HepG2 (cell line): ENCODE results near the gene INHA. TPM values are rescaled to one million over a fixed set of nuclear protein-coding genes. Genes with fewer than 3 reads are reported as not detected.

Experiments used
- DNMT1 ChIP-seq: sonication (generic); formaldehyde crosslinking; IDR thresholded peaks from 2 replicates; pipeline ENCODE4 v1.5.1; 2020; ENCODE audit warnings: mild to moderate bottlenecking, missing genetic modification reagents
- KDM2A ChIP-seq: sonication (generic); formaldehyde crosslinking; IDR thresholded peaks from 2 replicates; pipeline ENCODE4 v1.4.0; 2020; ENCODE audit warnings: low read depth, missing genetic modification reagents, borderline replicate concordance
- KLF6 ChIP-seq: IDR thresholded peaks from 2 replicates; pipeline ENCODE4 v1.8.0; 2016; ENCODE audit warnings: missing biosample characterization, missing genetic modification reagents
- SP140L ChIP-seq: sonication (generic); formaldehyde crosslinking; IDR thresholded peaks from 2 replicates; pipeline ENCODE4 v1.4.0; 2020; ENCODE audit warnings: missing genetic modification reagents, borderline replicate concordance
- SP4 ChIP-seq: sonication (generic); formaldehyde crosslinking; IDR thresholded peaks from 2 replicates; pipeline ENCODE4 v1.8.1; 2023; ENCODE audit warnings: mild to moderate bottlenecking, missing genetic modification reagents
- ZNF224 ChIP-seq: sonication (generic); formaldehyde crosslinking; IDR thresholded peaks from 2 replicates; pipeline ENCODE4 v1.5.0; 2020; ENCODE audit warnings: mild to moderate bottlenecking, missing genetic modification reagents
- ZNF549 ChIP-seq: sonication (generic); formaldehyde crosslinking; IDR thresholded peaks from 2 replicates; pipeline ENCODE4 v1.5.0; 2020; ENCODE audit warnings: missing genetic modification reagents
- ZNF607 ChIP-seq: sonication (generic); formaldehyde crosslinking; IDR thresholded peaks from 2 replicates; pipeline ENCODE4 v1.5.1; 2020; ENCODE audit warnings: missing genetic modification reagents, mild to moderate bottlenecking, borderline replicate concordance
- ZNF747 ChIP-seq: sonication (generic); formaldehyde crosslinking; IDR thresholded peaks from 2 replicates; pipeline ENCODE4 v1.8.1; 2023; ENCODE audit warnings: missing genetic modification reagents, mild to moderate bottlenecking, borderline replicate concordance
- polyA plus RNA-seq, 8 experiments: library from polyadenylated mRNA; depleted of rRNA in 3 of 8; stranded (reverse) in 7 of 8; unstranded in 1 of 8; fragments of >200 nt; fragmentation: Illumina TruSeq in 4 of 8; extraction: Trizol in 4 of 8; gene quantifications; 2 replicates each; pipeline versions ENCODE4 v1.2.1 to v1.2.3, GENCODE V29; 2011 to 2016; ENCODE audit warnings: low read depth in 4 of 8, missing spikeins in 1 of 8, mixed read lengths in 1 of 8; ENCODE audit not compliant: insufficient read depth in 1 of 8
- total RNA-seq, 5 experiments: library from RNA; depleted of rRNA; stranded (reverse); fragments of >200 nt; fragmentation: Illumina TruSeq; extraction: Trizol; gene quantifications; 2 replicates each; pipeline ENCODE4 v1.2.3, GENCODE V29; 2016; ENCODE audit warnings: low read depth in 1 of 5
- TF ChIP-seq, protein P1 (sequence below): sonication (generic); formaldehyde crosslinking; IDR thresholded peaks from 2 replicates; pipeline ENCODE4 v1.4.0; 2020; ENCODE audit warnings: low read depth, mild to moderate bottlenecking, missing genetic modification reagents
- TF ChIP-seq, protein P2 (sequence below): sonication (generic); formaldehyde crosslinking; IDR thresholded peaks from 2 replicates; pipeline ENCODE4 v1.4.0; 2020; ENCODE audit warnings: missing genetic modification reagents
- TF ChIP-seq, protein P3 (sequence below): sonication (generic); formaldehyde crosslinking; IDR thresholded peaks from 2 replicates; pipeline ENCODE4 v1.9.0; 2021; ENCODE audit warnings: missing genetic modification reagents, borderline replicate concordance
- TF ChIP-seq, protein P4 (sequence below): sonication (generic); formaldehyde crosslinking; IDR thresholded peaks from 2 replicates; pipeline ENCODE4 v1.4.0; 2020; ENCODE audit warnings: missing genetic modification reagents
- TF ChIP-seq, protein P5 (sequence below): IDR thresholded peaks from 2 replicates; pipeline ENCODE4 v1.6.1; 2012; ENCODE audit warnings: low read depth, low read length, improper control_type of control experiment

The INHA gene
- total and polyA plus RNA-seq, 2 of the 13 experiments (the other 11 are each of a cell fraction or from before 2014, with no cell fraction given), result 4.1 to 15.2 TPM

DNA sequence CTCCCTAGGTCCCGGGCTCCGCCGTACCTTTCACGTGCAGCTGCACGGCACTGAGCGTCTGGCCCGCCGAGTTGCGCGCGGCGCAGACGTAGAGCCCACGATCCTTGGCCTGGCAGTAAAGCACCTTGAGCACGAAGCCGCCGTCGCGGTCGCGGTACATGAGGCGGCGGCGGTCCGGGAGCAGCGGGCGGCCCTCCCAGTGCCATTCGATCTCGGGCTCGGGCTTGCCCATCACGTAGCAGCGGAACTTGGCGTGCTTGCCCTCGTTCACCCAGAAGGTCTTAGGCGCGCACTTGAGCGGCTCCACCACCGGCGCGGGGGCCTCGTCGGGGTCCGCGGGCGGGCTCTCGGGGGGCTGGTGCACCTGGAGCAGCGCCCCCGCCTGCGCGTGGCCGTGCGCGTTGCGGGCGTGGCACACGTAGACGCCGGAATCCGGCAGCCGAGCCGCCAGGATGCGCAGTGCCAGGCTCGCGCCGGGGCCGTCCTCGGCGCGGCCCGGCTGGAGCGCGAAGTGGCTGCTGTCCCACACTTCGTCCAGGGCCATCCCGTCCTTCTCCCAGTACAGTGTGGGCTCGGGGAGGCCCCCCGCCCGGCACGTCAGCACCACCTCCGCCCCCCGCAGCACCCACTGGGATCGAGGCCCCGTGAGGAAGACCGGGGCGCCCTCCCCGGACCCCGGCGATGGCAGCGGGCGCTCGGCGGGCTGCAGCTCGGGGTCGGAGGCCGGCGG is 1.8 kb upstream of the INHA start (continued):
- TF ChIP-seq ZNF224 (no peak), SP140L (no peak), SP4 (CRISPR knock-in tag) (no peak), ZNF607 (CRISPR knock-in tag) (peak; percentile 53; the same call in 1 of the 2 replicates), KLF6 (CRISPR knock-in tag) (peak; percentile 57), ZNF747 (CRISPR knock-in tag) (0 out of 2 replicates have a peak, but pooled peaks have one; percentile 44), KDM2A (CRISPR knock-in tag) (peak; percentile 54; the same call in 1 of the 2 replicates), ZNF549 (CRISPR knock-in tag) (no peak), DNMT1 (CRISPR knock-in tag) (no peak; the same call in none of the 2 replicates)
- TF ChIP-seq, protein P1, sequence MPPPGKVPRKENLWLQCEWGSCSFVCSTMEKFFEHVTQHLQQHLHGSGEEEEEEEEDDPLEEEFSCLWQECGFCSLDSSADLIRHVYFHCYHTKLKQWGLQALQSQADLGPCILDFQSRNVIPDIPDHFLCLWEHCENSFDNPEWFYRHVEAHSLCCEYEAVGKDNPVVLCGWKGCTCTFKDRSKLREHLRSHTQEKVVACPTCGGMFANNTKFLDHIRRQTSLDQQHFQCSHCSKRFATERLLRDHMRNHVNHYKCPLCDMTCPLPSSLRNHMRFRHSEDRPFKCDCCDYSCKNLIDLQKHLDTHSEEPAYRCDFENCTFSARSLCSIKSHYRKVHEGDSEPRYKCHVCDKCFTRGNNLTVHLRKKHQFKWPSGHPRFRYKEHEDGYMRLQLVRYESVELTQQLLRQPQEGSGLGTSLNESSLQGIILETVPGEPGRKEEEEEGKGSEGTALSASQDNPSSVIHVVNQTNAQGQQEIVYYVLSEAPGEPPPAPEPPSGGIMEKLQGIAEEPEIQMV (CRISPR knock-in tag), result 0 out of 2 replicates have a peak, but pooled peaks have one; percentile 58
- TF ChIP-seq, protein P2, sequence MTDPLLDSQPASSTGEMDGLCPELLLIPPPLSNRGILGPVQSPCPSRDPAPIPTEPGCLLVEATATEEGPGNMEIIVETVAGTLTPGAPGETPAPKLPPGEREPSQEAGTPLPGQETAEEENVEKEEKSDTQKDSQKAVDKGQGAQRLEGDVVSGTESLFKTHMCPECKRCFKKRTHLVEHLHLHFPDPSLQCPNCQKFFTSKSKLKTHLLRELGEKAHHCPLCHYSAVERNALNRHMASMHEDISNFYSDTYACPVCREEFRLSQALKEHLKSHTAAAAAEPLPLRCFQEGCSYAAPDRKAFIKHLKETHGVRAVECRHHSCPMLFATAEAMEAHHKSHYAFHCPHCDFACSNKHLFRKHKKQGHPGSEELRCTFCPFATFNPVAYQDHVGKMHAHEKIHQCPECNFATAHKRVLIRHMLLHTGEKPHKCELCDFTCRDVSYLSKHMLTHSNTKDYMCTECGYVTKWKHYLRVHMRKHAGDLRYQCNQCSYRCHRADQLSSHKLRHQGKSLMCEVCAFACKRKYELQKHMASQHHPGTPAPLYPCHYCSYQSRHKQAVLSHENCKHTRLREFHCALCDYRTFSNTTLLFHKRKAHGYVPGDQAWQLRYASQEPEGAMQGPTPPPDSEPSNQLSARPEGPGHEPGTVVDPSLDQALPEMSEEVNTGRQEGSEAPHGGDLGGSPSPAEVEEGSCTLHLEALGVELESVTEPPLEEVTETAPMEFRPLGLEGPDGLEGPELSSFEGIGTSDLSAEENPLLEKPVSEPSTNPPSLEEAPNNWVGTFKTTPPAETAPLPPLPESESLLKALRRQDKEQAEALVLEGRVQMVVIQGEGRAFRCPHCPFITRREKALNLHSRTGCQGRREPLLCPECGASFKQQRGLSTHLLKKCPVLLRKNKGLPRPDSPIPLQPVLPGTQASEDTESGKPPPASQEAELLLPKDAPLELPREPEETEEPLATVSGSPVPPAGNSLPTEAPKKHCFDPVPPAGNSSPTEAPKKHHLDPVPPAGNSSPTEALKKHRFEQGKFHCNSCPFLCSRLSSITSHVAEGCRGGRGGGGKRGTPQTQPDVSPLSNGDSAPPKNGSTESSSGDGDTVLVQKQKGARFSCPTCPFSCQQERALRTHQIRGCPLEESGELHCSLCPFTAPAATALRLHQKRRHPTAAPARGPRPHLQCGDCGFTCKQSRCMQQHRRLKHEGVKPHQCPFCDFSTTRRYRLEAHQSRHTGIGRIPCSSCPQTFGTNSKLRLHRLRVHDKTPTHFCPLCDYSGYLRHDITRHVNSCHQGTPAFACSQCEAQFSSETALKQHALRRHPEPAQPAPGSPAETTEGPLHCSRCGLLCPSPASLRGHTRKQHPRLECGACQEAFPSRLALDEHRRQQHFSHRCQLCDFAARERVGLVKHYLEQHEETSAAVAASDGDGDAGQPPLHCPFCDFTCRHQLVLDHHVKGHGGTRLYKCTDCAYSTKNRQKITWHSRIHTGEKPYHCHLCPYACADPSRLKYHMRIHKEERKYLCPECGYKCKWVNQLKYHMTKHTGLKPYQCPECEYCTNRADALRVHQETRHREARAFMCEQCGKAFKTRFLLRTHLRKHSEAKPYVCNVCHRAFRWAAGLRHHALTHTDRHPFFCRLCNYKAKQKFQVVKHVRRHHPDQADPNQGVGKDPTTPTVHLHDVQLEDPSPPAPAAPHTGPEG, result no peak
- TF ChIP-seq, protein P3, sequence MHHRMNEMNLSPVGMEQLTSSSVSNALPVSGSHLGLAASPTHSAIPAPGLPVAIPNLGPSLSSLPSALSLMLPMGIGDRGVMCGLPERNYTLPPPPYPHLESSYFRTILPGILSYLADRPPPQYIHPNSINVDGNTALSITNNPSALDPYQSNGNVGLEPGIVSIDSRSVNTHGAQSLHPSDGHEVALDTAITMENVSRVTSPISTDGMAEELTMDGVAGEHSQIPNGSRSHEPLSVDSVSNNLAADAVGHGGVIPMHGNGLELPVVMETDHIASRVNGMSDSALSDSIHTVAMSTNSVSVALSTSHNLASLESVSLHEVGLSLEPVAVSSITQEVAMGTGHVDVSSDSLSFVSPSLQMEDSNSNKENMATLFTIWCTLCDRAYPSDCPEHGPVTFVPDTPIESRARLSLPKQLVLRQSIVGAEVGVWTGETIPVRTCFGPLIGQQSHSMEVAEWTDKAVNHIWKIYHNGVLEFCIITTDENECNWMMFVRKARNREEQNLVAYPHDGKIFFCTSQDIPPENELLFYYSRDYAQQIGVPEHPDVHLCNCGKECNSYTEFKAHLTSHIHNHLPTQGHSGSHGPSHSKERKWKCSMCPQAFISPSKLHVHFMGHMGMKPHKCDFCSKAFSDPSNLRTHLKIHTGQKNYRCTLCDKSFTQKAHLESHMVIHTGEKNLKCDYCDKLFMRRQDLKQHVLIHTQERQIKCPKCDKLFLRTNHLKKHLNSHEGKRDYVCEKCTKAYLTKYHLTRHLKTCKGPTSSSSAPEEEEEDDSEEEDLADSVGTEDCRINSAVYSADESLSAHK (CRISPR knock-in tag), result no peak
- TF ChIP-seq, protein P4, sequence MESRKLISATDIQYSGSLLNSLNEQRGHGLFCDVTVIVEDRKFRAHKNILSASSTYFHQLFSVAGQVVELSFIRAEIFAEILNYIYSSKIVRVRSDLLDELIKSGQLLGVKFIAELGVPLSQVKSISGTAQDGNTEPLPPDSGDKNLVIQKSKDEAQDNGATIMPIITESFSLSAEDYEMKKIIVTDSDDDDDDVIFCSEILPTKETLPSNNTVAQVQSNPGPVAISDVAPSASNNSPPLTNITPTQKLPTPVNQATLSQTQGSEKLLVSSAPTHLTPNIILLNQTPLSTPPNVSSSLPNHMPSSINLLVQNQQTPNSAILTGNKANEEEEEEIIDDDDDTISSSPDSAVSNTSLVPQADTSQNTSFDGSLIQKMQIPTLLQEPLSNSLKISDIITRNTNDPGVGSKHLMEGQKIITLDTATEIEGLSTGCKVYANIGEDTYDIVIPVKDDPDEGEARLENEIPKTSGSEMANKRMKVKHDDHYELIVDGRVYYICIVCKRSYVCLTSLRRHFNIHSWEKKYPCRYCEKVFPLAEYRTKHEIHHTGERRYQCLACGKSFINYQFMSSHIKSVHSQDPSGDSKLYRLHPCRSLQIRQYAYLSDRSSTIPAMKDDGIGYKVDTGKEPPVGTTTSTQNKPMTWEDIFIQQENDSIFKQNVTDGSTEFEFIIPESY (CRISPR knock-in tag), result peak; percentile 94
- TF ChIP-seq, protein P5, sequence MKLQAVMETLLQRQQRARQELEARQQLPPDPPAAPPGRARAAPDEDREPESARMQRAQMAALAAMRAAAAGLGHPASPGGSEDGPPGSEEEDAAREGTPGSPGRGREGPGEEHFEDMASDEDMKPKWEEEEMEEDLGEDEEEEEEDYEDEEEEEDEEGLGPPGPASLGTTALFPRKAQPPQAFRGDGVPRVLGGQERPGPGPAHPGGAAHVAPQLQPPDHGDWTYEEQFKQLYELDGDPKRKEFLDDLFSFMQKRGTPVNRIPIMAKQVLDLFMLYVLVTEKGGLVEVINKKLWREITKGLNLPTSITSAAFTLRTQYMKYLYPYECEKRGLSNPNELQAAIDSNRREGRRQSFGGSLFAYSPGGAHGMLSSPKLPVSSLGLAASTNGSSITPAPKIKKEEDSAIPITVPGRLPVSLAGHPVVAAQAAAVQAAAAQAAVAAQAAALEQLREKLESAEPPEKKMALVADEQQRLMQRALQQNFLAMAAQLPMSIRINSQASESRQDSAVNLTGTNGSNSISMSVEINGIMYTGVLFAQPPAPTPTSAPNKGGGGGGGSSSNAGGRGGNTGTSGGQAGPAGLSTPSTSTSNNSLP, result no peak
